K562 (cell line): Measurements from ENCODE around the gene SLC16A13. TPM values are rescaled to one million over a fixed set of nuclear protein-coding genes. Genes with fewer than 3 reads are reported as not detected.

ENCODE experiments used
- ATAC-seq: fragments of 200-7000 bp; cut with Tn5 transposase; 3 replicates; pipeline ENCODE4 v1.9.1; 2020; ENCODE audit warnings: moderate library complexity
- BruUV-seq: library from RNA; stranded (reverse); fragments of 400-500 nt; replicated peaks from 2 replicates; lab custom pipeline; 2021; lab: Mats Ljungman, UMichigan
- CTCF ChIA-PET: fragments of 300-600 bp; formaldehyde crosslinking; extraction: SDS; loops from one replicate; lab custom pipeline; 2021; ENCODE audit warnings: low intra/inter-chr PET ratio; lab: Yijun Ruan, JAX
- POLR2A ChIA-PET: fragments of 300-600, 350-650 bp; sonication (Branson Sonifier 250); formaldehyde crosslinking; extraction: SDS; loops from one replicate; lab custom pipeline; 2021; ENCODE audit warnings: antibody characterized with exemption, inconsistent platforms; lab: Yijun Ruan, JAX
- DNase-seq, 4 experiments: peaks; one replicate each; pipeline versions ENCODE4 v3.0.0 to v3.0.0-alpha.2; 2011 to 2018; ENCODE audit warnings: low spot score in 3 of 4, mixed read lengths in 3 of 4; ENCODE audit errors: extremely low read depth in 1 of 4
- FAIRE-seq: peaks from 2 replicates; lab custom pipeline; 2011; peaks lifted over from hg19 to GRCh38; lab: Jason Lieb, UNC
- H2AFZ ChIP-seq: 2 replicates; pipeline ENCODE4 v1.6.0; 2011; ENCODE audit warnings: low read depth, low read length, control low read depth, inconsistent platforms
- H3K27ac ChIP-seq: fragments of 200-600 bp; 3 replicates; pipeline ENCODE4 v1.8.0; 2011; ENCODE audit warnings: low read depth, mild to moderate bottlenecking, control low read depth, inconsistent platforms, low read length, moderate library complexity, mixed read lengths; ENCODE audit errors: extremely low read depth
- H3K27me3 ChIP-seq, 2 experiments: fragments of 300-600 bp in 1 of 2; 2 replicates in 1 of 2; 3 replicates in 1 of 2; pipeline versions ENCODE4 v1.6.0 to v1.8.0; 2011; ENCODE audit warnings: inconsistent platforms in 2 of 2, low read length in 2 of 2, mild to moderate bottlenecking in 1 of 2, mixed read lengths in 1 of 2, moderate library complexity in 1 of 2; ENCODE audit not compliant: control insufficient read depth in 2 of 2, insufficient read depth in 2 of 2
- H3K36me3 ChIP-seq: fragments of 300-600 bp; 3 replicates; pipeline ENCODE4 v1.8.0; 2011; ENCODE audit warnings: mild to moderate bottlenecking, low read length, inconsistent platforms; ENCODE audit not compliant: control insufficient read depth, insufficient read depth
- H3K4me1 ChIP-seq, 2 experiments: fragments of 200-600 bp in 1 of 2; replicated peaks in 1 of 2; 2 replicates in 1 of 2; 3 replicates in 1 of 2; pipeline versions ENCODE4 v1.5.1 to v1.8.0; 2011; ENCODE audit warnings: inconsistent platforms in 2 of 2, low read length in 2 of 2, mild to moderate bottlenecking in 1 of 2, mixed read lengths in 1 of 2, moderate library complexity in 1 of 2; ENCODE audit not compliant: control insufficient read depth in 2 of 2, insufficient read depth in 2 of 2
- H3K4me2 ChIP-seq: 2 replicates; pipeline ENCODE4 v1.6.1; 2011; ENCODE audit warnings: low read length, control low read depth, inconsistent platforms, mixed read lengths; ENCODE audit not compliant: insufficient read depth
- H3K4me3 ChIP-seq: fragments of 200-600 bp; sonication (generic), shearing (Covaris generic); 2 replicates; pipeline ENCODE4 v1.5.1; 2016; ENCODE audit warnings: control low read depth, inconsistent platforms
- H3K79me2 ChIP-seq: fragments of 200-600 bp; 3 replicates; pipeline ENCODE4 v1.8.0; 2011; ENCODE audit warnings: low read length, inconsistent platforms; ENCODE audit not compliant: control insufficient read depth, insufficient read depth
- H3K9ac ChIP-seq, 2 experiments: 2 replicates each; pipeline versions ENCODE4 v1.6.0 to v1.6.1; 2011; ENCODE audit warnings: low read depth in 2 of 2, low read length in 2 of 2, control low read depth in 1 of 2, inconsistent platforms in 1 of 2, mild to moderate bottlenecking in 1 of 2, mixed read lengths in 1 of 2; ENCODE audit not compliant: insufficient read depth in 1 of 2
- H3K9me1 ChIP-seq: one replicate; pipeline ENCODE4 v1.6.0; 2011; ENCODE audit warnings: inconsistent platforms, mild to moderate bottlenecking, low read length, moderate library complexity; ENCODE audit not compliant: control insufficient read depth, insufficient read depth
- H3K9me3 ChIP-seq: replicated peaks from 2 replicates; pipeline ENCODE4 v1.5.1; 2011; ENCODE audit warnings: low read depth, low read length, inconsistent platforms; ENCODE audit not compliant: control insufficient read depth, insufficient read depth
- H4K20me1 ChIP-seq: replicated peaks from 2 replicates; pipeline ENCODE4 v1.6.1; 2011; ENCODE audit warnings: low read length, inconsistent platforms, mixed read lengths; ENCODE audit not compliant: control insufficient read depth, insufficient read depth
- ATF1 ChIP-seq, 2 experiments: fragments of 450-650 bp in 1 of 2; IDR thresholded peaks; 2 replicates each; pipeline ENCODE4 v1.6.1; 2016; ENCODE audit warnings: missing compliant biosample characterization in 1 of 2, missing genetic modification characterization in 1 of 2
- DMBX1 ChIP-seq: fragments of 250-450 bp; sonication (Bioruptor Pico); IDR thresholded peaks from 2 replicates; pipeline ENCODE4 v1.8.0; 2022; ENCODE audit warnings: inconsistent platforms, mild to moderate bottlenecking, moderate library complexity, borderline replicate concordance
- E2F4 ChIP-seq: sonication (generic); formaldehyde crosslinking; IDR thresholded peaks from 2 replicates; pipeline ENCODE4 v1.8.0; 2022; ENCODE audit warnings: mild to moderate bottlenecking, low read depth, missing genetic modification reagents
- ERF ChIP-seq: fragments of 450-650 bp; formaldehyde crosslinking; IDR thresholded peaks from 2 replicates; pipeline ENCODE4 v1.4.0; 2020; ENCODE audit warnings: mild to moderate bottlenecking, mixed read lengths
- FOXJ3 ChIP-seq: sonication (generic); formaldehyde crosslinking; IDR thresholded peaks from 2 replicates; pipeline ENCODE4 v1.4.0; 2020; ENCODE audit warnings: mild to moderate bottlenecking, missing genetic modification reagents
- MAZ ChIP-seq, 2 experiments: fragments of 450-650 bp in 1 of 2; sonication (generic) in 1 of 2; formaldehyde crosslinking; IDR thresholded peaks in 1 of 2; conservative IDR thresholded peaks in 1 of 2; 2 replicates each; pipeline versions ENCODE4 v1.4.0 to v1.5.0; 2020; ENCODE audit warnings: mild to moderate bottlenecking in 1 of 2, missing genetic modification reagents in 1 of 2
- POLR2G ChIP-seq: fragments of 200-400 bp; formaldehyde crosslinking; IDR thresholded peaks from 2 replicates; pipeline ENCODE4 v1.6.1; 2017; ENCODE audit warnings: low read depth, mild to moderate bottlenecking, antibody characterized with exemption, low read length, moderate library complexity
- RBFOX2 ChIP-seq: fragments of 200-400 bp; formaldehyde crosslinking; IDR thresholded peaks from 2 replicates; pipeline ENCODE4 v1.6.1; 2017; ENCODE audit warnings: low read depth, mild to moderate bottlenecking, low read length, moderate library complexity
- YY1 ChIP-seq, 3 experiments: IDR thresholded peaks; 2 replicates each; pipeline ENCODE4 v1.6.1; 2011; ENCODE audit warnings: low read length in 2 of 3, mild to moderate bottlenecking in 2 of 3, moderate library complexity in 2 of 3, borderline replicate concordance in 1 of 3, control low read depth in 1 of 3, low read depth in 1 of 3; ENCODE audit not compliant: insufficient read depth in 3 of 3, insufficient replicate concordance in 2 of 3, control insufficient read depth in 1 of 3, insufficient read length in 1 of 3; ENCODE audit errors: extremely low read depth in 1 of 3
- ZFX ChIP-seq: sonication (generic); formaldehyde crosslinking; IDR thresholded peaks from 2 replicates; pipeline ENCODE4 v1.8.0; 2022; ENCODE audit warnings: mild to moderate bottlenecking, missing genetic modification reagents, moderate library complexity
- WGBS: fragments of 100-300 bp; shearing (Covaris generic); methylation state at CpG from one replicate; pipeline ENCODE4 v1.1.6; 2016; ENCODE audit warnings: low coverage, mixed read lengths; ENCODE audit not compliant: insufficient coverage; ENCODE audit errors: missing lambda C conversion rate; 5-methylcytosine and 5-hydroxymethylcytosine counted together
- in situ Hi-C: fragments of 300-500 bp; cut with MboI; formaldehyde crosslinking; loops from 4 replicates; pipeline ENCODE4 v1.15.0; 2018; ENCODE audit warnings: inconsistent platforms, mixed read lengths
- intact Hi-C: fragments of 100-400 bp; cut with micrococcal nuclease; formaldehyde crosslinking; loops from 2 replicates; pipeline ENCODE4 v1.14.2; 2022
- polyA plus RNA-seq, 8 experiments: library from polyadenylated mRNA; depleted of rRNA in 4 of 8; stranded (reverse) in 5 of 8; unstranded in 3 of 8; fragments of >200 nt; fragmentation: Nextera tagmentation in 2 of 8; fragmentation: Illumina TruSeq in 1 of 8; extraction: Ambion mirVana in 2 of 8; extraction: Trizol in 1 of 8; gene quantifications; 2 replicates each; pipeline versions ENCODE4 v1.2.1 to v1.2.3, GENCODE V29; 2011 to 2014; ENCODE audit warnings: inconsistent platforms in 1 of 8, missing spikeins in 1 of 8
- total RNA-seq, 7 experiments: library from RNA; depleted of rRNA in 6 of 7; stranded (reverse); fragments of >200 nt in 6 of 7; fragmentation: Illumina TruSeq in 2 of 7; extraction: Trizol in 2 of 7; gene quantifications; 2 replicates each; pipeline versions ENCODE4 v1.2.1 to v1.2.3, GENCODE V29; 2011 to 2021; ENCODE audit warnings: low replicate concordance in 1 of 7
- TF ChIP-seq, protein P1 (sequence below): sonication (generic); formaldehyde crosslinking; IDR thresholded peaks from 2 replicates; pipeline ENCODE4 v1.8.0; 2022; ENCODE audit warnings: missing genetic modification reagents, mild to moderate bottlenecking, borderline replicate concordance

The SLC16A13 gene
- total and polyA plus RNA-seq, 9 of the 15 experiments (the other 6 are each of a cell fraction or from before 2014, with no cell fraction given): 0.04 to 5.6 (median 0.87) TPM

DNA sequence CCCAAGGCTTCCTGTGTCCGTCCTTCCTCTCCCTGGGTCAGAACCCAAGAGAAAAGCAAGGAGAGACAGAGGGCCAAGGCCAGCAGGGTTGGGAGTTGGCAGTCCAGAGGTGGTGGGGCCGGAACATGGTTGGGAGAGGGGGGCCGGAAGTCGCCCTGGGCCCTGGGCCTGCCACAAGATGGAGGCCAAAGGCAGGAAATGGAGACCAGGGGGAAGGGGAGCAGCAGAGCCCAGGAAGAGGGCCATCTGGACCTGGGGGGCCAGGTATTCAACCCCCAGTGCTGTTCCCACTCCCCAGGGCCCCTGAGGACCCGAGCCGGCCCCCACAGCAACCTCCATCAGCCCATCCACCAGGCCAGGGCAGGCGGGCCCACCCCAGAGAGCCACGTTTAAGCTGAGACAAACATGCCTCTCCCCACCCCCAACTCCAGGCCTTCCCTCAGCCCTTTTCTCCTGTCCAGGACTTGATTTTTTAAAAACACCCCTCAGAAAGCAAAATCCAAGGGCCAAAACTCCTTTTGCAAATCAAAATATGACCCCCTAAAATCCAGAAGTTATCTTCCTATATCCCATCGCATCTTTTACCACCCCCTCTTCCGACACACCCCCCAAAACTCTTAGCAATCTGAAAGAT lies 17.4 kb upstream of the SLC16A13 start:
- FAIRE-seq (no peak), ATAC-seq (no peak), DNase-seq (no peak)
- POLR2A ChIA-PET: interaction anchor here (0.7 kb wide), 1 partner anchor 14 kb away, joined by 3 read pairs; no protein-coding TSS in a partner anchor
- CTCF ChIA-PET: no interaction called here
- peaks cover 46 to 72% of the 10 kb centered on the region in 2 experiments for H3K4me1 ChIP-seq
- H3K9ac ChIP-seq: peak overlapping the region; percentile 25 to 71; a peak in 3 of 4 replicates
- no TSS peak for BruUV-seq
- H3K4me2 ChIP-seq: no peak overlapping the region
- 77% methylated on average over 5 of the region's 10 CpGs for WGBS
- no peaks in the 10 kb centered on the region for H3K9me3 ChIP-seq
- peaks cover 13% of the 10 kb centered on the region for H3K79me2 ChIP-seq
- no peaks in the 10 kb centered on the region for H3K9me1 ChIP-seq
- no peaks in the 10 kb centered on the region for H3K36me3 ChIP-seq
- no peaks in the 10 kb centered on the region for H3K27me3 ChIP-seq
- peak; percentile 45; the same call in 1 of the 2 replicates for TF ChIP-seq RBFOX2
- TF ChIP-seq POLR2G: peak; percentile 35; the same call in 1 of the 2 replicates
- TF ChIP-seq ERF: 0 out of 2 replicates have a peak, but pooled peaks have one; percentile 24
- no peak for TF ChIP-seq FOXJ3 (CRISPR knock-in tag)
- TF ChIP-seq, protein P1, sequence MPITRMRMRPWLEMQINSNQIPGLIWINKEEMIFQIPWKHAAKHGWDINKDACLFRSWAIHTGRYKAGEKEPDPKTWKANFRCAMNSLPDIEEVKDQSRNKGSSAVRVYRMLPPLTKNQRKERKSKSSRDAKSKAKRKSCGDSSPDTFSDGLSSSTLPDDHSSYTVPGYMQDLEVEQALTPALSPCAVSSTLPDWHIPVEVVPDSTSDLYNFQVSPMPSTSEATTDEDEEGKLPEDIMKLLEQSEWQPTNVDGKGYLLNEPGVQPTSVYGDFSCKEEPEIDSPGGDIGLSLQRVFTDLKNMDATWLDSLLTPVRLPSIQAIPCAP (CRISPR knock-in tag): no peak
- TF ChIP-seq DMBX1 (CRISPR knock-in tag): peak; percentile 65; the same call in 1 of the 2 replicates
- TF ChIP-seq YY1 (IDR thresholded peaks at IDR 0.05; ENCODE audit: borderline replicate concordance in 1 of 3, control insufficient read depth in 1 of 3, extremely low read depth in 1 of 3, insufficient read depth in 3 of 3, insufficient read length in 1 of 3, insufficient replicate concordance in 2 of 3, low read depth in 1 of 3, low read length in 2 of 3): peak in 2 of 3 experiments; percentile 33 to 75
- no peak for TF ChIP-seq ATF1 (CRISPR knock-in tag; IDR thresholded peaks at IDR 0.05)
- TF ChIP-seq ATF1 (tag; IDR thresholded peaks at IDR 0.05): no peak
- 0 out of 4 replicates have a peak, but pooled peaks of 1 of the 2 experiments have one; percentile 31 for TF ChIP-seq MAZ (CRISPR knock-in tag; conservative IDR thresholded peaks at IDR 0.05 in 1 of 2, IDR thresholded peaks at IDR 0.05 in 1 of 2)
- TF ChIP-seq ZFX (CRISPR knock-in tag): 0 out of 2 replicates have a peak, but pooled peaks have one; percentile 1
- TF ChIP-seq E2F4 (CRISPR knock-in tag): no peak
- H3K4me3 ChIP-seq: no peak overlapping the region
- H4K20me1 ChIP-seq: no peaks in the 10 kb centered on the region
- H3K27ac ChIP-seq: peak overlapping the region; percentile 96
- H2AFZ ChIP-seq: peak overlapping the region; percentile 63
- intact Hi-C loops (no loop called here), in situ Hi-C loops (no loop called here)
